Keratinocyte (primary cell): ENCODE measurements around the gene OR1I1. TPM values are rescaled to one million over a fixed set of nuclear protein-coding genes. Genes with fewer than 3 reads are reported as not detected.

Experiments used
- DNase-seq: peaks from one replicate; pipeline ENCODE4 v3.0.0-alpha.2; 2011; ENCODE audit warnings: low read depth, missing footprints, low spot score
- FAIRE-seq: peaks from 2 replicates; lab custom pipeline; 2011; peaks lifted over from hg19 to GRCh38; lab: Jason Lieb, UNC
- H2AFZ ChIP-seq: 2 replicates; pipeline ENCODE4 v1.6.0; 2012; ENCODE audit warnings: low read length, control low read depth, inconsistent platforms; ENCODE audit not compliant: control insufficient read depth
- H3K27ac ChIP-seq: 2 replicates; pipeline ENCODE4 v1.5.1; 2011; ENCODE audit warnings: low read length; ENCODE audit not compliant: control insufficient read depth, insufficient read depth
- H3K27me3 ChIP-seq: 3 replicates; pipeline ENCODE4 v1.6.0; 2011; ENCODE audit warnings: low read length; ENCODE audit not compliant: control insufficient read depth, insufficient read depth; ENCODE audit errors: extremely low read depth
- H3K36me3 ChIP-seq, 2 experiments: 2 replicates in 1 of 2; 3 replicates in 1 of 2; pipeline ENCODE4 v1.5.1; 2011; ENCODE audit warnings: low read length in 2 of 2, mild to moderate bottlenecking in 1 of 2; ENCODE audit not compliant: control insufficient read depth in 2 of 2, insufficient read depth in 2 of 2; ENCODE audit errors: extremely low read depth in 1 of 2
- H3K4me1 ChIP-seq: 3 replicates; pipeline ENCODE4 v1.5.1; 2011; ENCODE audit warnings: low read length; ENCODE audit not compliant: control insufficient read depth, insufficient read depth; ENCODE audit errors: extremely low read depth
- H3K4me2 ChIP-seq: 3 replicates; pipeline ENCODE4 v1.6.0; 2011; ENCODE audit warnings: low read depth, low read length; ENCODE audit not compliant: control insufficient read depth, insufficient read depth; ENCODE audit errors: extremely low read depth
- H3K4me3 ChIP-seq, 3 experiments: fragments of 200-600 bp in 1 of 3; sonication (generic) in 1 of 3; 2 replicates in 2 of 3; 3 replicates in 1 of 3; pipeline ENCODE4 v1.5.1; 2011 to 2016; ENCODE audit warnings: low read length in 3 of 3, mild to moderate bottlenecking in 3 of 3, control low read depth in 2 of 3, inconsistent platforms in 1 of 3, low read depth in 1 of 3, mixed read lengths in 1 of 3, mixed run types in 1 of 3, moderate library complexity in 1 of 3; ENCODE audit not compliant: control insufficient read depth in 2 of 3, insufficient read depth in 2 of 3; ENCODE audit errors: extremely low read depth in 1 of 3
- H3K79me2 ChIP-seq: 2 replicates; pipeline ENCODE4 v1.6.0; 2012; ENCODE audit warnings: low read length; ENCODE audit not compliant: control insufficient read depth, insufficient read depth
- H3K9ac ChIP-seq: 3 replicates; pipeline ENCODE4 v1.6.0; 2011; ENCODE audit warnings: low read length; ENCODE audit not compliant: control insufficient read depth, insufficient read depth; ENCODE audit errors: extremely low read depth
- H3K9me1 ChIP-seq: 3 replicates; pipeline ENCODE4 v1.6.0; 2011; ENCODE audit warnings: low read length; ENCODE audit not compliant: control insufficient read depth, insufficient read depth; ENCODE audit errors: extremely low read depth
- H3K9me3 ChIP-seq: 2 replicates; pipeline ENCODE4 v1.5.1; 2012; ENCODE audit warnings: low read depth, low read length; ENCODE audit not compliant: control insufficient read depth
- H4K20me1 ChIP-seq: 3 replicates; pipeline ENCODE4 v1.6.0; 2011; ENCODE audit warnings: low read length; ENCODE audit not compliant: control insufficient read depth, insufficient read depth; ENCODE audit errors: extremely low read depth
- CTCF ChIP-seq, 3 experiments: IDR thresholded peaks in 1 of 3; conservative IDR thresholded peaks in 1 of 3; optimal IDR thresholded peaks in 1 of 3; 2 replicates in 2 of 3; 3 replicates in 1 of 3; pipeline versions ENCODE3 to v1.5.1; 2011; ENCODE audit warnings: low read length in 3 of 3, mild to moderate bottlenecking in 3 of 3, moderate library complexity in 2 of 3, control low read depth in 1 of 3, inconsistent platforms in 1 of 3; ENCODE audit not compliant: insufficient read depth in 2 of 3; ENCODE audit errors: extremely low read depth in 1 of 3
- EZH2 ChIP-seq: IDR thresholded peaks from one replicate; pipeline ENCODE4 v1.6.1; 2012; ENCODE audit warnings: inconsistent platforms, mild to moderate bottlenecking, low read length, moderate library complexity
- dilution Hi-C: fragments of 300-500 bp; cut with MboI; formaldehyde crosslinking; loops from one replicate; pipeline ENCODE4 v1.7.0; 2020; ENCODE audit warnings: low sequenced_read_pairs; ENCODE audit not compliant: extremely low pct_ligation_motif_present
- polyA plus RNA-seq, 5 experiments: library from polyadenylated mRNA; depleted of rRNA in 3 of 5; stranded (reverse) in 3 of 5; stranded (forward) in 1 of 5; unstranded in 1 of 5; fragments of >200 nt; gene quantifications; 1 replicate in 1 of 5; 2 replicates in 3 of 5; 3 replicates in 1 of 5; pipeline versions ENCODE4 v1.2.1 to v1.2.3, GENCODE V29; 2011 to 2012; ENCODE audit warnings: missing spikeins in 2 of 5, low read depth in 1 of 5, low replicate concordance in 1 of 5

Gene OR1I1
- polyA plus RNA-seq, 1 donor (not counting 4 experiments of a cell fraction or from before 2014, with no cell fraction given) = not detected

- Histone ChIP-seq H3K4me1 (peaks cover 3% of the 10 kb centered on the region), H3K9ac (no peak overlapping the region), H3K79me2 (no peaks in the 10 kb centered on the region), H3K27me3 (no peaks in the 10 kb centered on the region), H3K9me1 (no peaks in the 10 kb centered on the region), H4K20me1 (no peaks in the 10 kb centered on the region), H3K36me3 (peaks cover 0 to 4% of the 10 kb centered on the region in 2 experiments), H3K4me3 (no peak overlapping the region), H3K4me2 (no peak overlapping the region), H3K27ac (no peak overlapping the region), H3K9me3 (peaks cover 3% of the 10 kb centered on the region), H2AFZ (no peak overlapping the region)
- dilution Hi-C loops = no loop called here
- no peak for TF ChIP-seq EZH2
- no peak for TF ChIP-seq CTCF (optimal IDR thresholded peaks at IDR 0.05 in 1 of 3, IDR thresholded peaks at IDR 0.05 in 1 of 3, conservative IDR thresholded peaks at IDR 0.05 in 1 of 3; ENCODE audit: extremely low read depth in 1 of 3, insufficient read depth in 2 of 3, low read length in 3 of 3)
- FAIRE-seq = no peak
- no peak for DNase-seq
Measured at GRCh38 chr19:15104003-15104402, 22.0 kb downstream of the OR1I1 start.

GRCh38 chr19:15104411-15104810 is 22.4 kb downstream of the OR1I1 start:
- H3K27ac ChIP-seq = no peak overlapping the region
- H3K9ac ChIP-seq = no peak overlapping the region
- DNase-seq = no peak
- no peak overlapping the region for H3K4me2 ChIP-seq
- no peak overlapping the region for H2AFZ ChIP-seq
- H3K9me3 ChIP-seq = peaks cover 3% of the 10 kb centered on the region
- dilution Hi-C loops = no loop called here
- TF ChIP-seq CTCF (optimal IDR thresholded peaks at IDR 0.05 in 1 of 3, IDR thresholded peaks at IDR 0.05 in 1 of 3, conservative IDR thresholded peaks at IDR 0.05 in 1 of 3; ENCODE audit: extremely low read depth in 1 of 3, insufficient read depth in 2 of 3, low read length in 3 of 3) (no peak), EZH2 (no peak)
- no peak overlapping the region for H3K4me3 ChIP-seq
- peaks cover 3% of the 10 kb centered on the region for H3K4me1 ChIP-seq
- H3K9me1 ChIP-seq = no peaks in the 10 kb centered on the region
- H3K79me2 ChIP-seq = no peaks in the 10 kb centered on the region
- H3K27me3 ChIP-seq = no peaks in the 10 kb centered on the region
- peaks cover 3 to 4% of the 10 kb centered on the region in 2 experiments for H3K36me3 ChIP-seq
- FAIRE-seq = no peak
- no peaks in the 10 kb centered on the region for H4K20me1 ChIP-seq
